Pancreas (tissue), 10 donors: ENCODE measurements around the gene ZNF451. TPM values are rescaled to one million over a fixed set of nuclear protein-coding genes. Genes with fewer than 3 reads are reported as not detected.

Experiments used
- ATAC-seq, 4 donors: fragments of 200-7000 bp; cut with Tn5 transposase; one replicate each; pipeline versions ENCODE4 v1.8.0 to v1.9.1; 2020; ENCODE audit warnings: mild to moderate bottlenecking in 4 of 4, moderate library complexity in 4 of 4
- DNase-seq, 6 donors: peaks; one replicate each; pipeline ENCODE4 v3.0.0-alpha.2; 2020
- FAIRE-seq: peaks from 2 replicates; lab custom pipeline; 2012; peaks lifted over from hg19 to GRCh38; lab: Jason Lieb, UNC
- H3K27ac ChIP-seq, 4 donors: fragments of 200-600 bp; sonication (generic); 1 replicate in 3 of 4; 2 replicates in 1 of 4; pipeline versions ENCODE4 v1.5.0 to v1.8.0; 2020
- H3K27me3 ChIP-seq, 4 donors: fragments of 200-600 bp; one replicate each; pipeline ENCODE4 v1.8.0; 2021
- H3K36me3 ChIP-seq, 3 donors: fragments of 200-600 bp; sonication (generic) in 1 of 3; one replicate each; pipeline versions ENCODE4 v1.5.0 to v1.8.0; 2020 to 2021
- H3K4me1 ChIP-seq, 3 donors: fragments of 200-600 bp; one replicate each; pipeline ENCODE4 v1.8.0; 2021
- H3K4me3 ChIP-seq, 4 donors: fragments of 200-600 bp; sonication (generic) in 2 of 4; one replicate each; pipeline versions ENCODE4 v1.5.0 to v1.8.0; 2020 to 2021
- H3K9me3 ChIP-seq, 4 donors: fragments of 200-600 bp; one replicate each; pipeline ENCODE4 v1.8.0; 2021
- WGBS, 2 donors: extraction: QIAGEN DNeasy Blood & Tissue Kit; methylation state at CpG; one replicate each; pipeline ENCODE4 v1.1.7; 2013; 5-methylcytosine and 5-hydroxymethylcytosine counted together
- intact Hi-C, 3 donors: fragments of 100-400 bp; cut with DNase I; formaldehyde crosslinking; loops; one replicate each; pipeline versions ENCODE4 v1.11.1 to v1.14.2; 2022
- polyA plus RNA-seq, 2 donors: library from polyadenylated mRNA; stranded (reverse); fragments of 200-250 nt; gene quantifications; one replicate each; pipeline ENCODE4 v1.2.3, GENCODE V29; 2013
- total RNA-seq, 6 donors: library from RNA; stranded (reverse); fragmentation: NEBNext Ultra II Directional in 4 of 6; extraction: Animal tissue kit (Norgen Biotek cat#: 25700) in 4 of 6; gene quantifications; one replicate each; pipeline versions ENCODE4 v1.2.1 to v1.2.4, GENCODE V29; 2021 to 2023
- TF ChIP-seq, protein P1 (sequence below), 4 donors: fragments of 200-600 bp; sonication (generic) in 3 of 4; IDR thresholded peaks; one replicate each; pipeline versions ENCODE4 v1.5.0 to v1.8.0; 2021; ENCODE audit warnings: antibody characterized with exemption in 4 of 4
- donor health status: healthy with polysubstance abuse.
- donor health status: DM: no; HTN: no; CAD: no; lungs with moderate emphysema.
- donor health status: DM: no; HTN: no; CAD: no.
- donor health status: control.
- donor health status: control.
- donor health status: Bipolar disorder and iron deficiency.
- donor health status: DM: yes; HTN: yes; CAD: no.
- donor health status: DM: no; HTN: no; CAD: no.
- donor health status: DM: no; HTN: no; CAD: no.
- donor health status: DM: yes; HTN: yes; CAD: no.

Gene ZNF451
- total and polyA plus RNA-seq, 8 donors, result 9.4 to 26.7 (median 18.3) TPM

DNA sequence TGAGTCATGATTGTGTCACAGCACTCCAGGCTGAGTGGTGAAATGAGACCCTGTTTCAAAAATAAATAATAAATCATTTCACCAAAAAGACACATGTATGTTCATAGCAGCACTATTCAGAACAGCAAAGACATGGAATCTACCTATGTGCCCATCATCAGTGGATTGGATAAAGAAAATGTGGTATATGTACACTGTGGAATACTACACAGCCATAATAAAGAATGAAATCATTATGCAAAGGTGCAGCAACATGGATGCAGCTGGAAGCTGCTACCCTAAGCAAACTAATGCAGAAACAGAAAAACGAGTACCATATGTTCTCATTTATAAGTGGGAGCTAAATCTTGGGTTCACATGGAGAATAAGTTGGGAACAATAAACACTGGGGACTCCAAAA, 33.1 kb downstream of the ZNF451 start:
- ATAC-seq (no peak), FAIRE-seq (no peak), DNase-seq (no peak)
- no peaks in the 10 kb centered on the region for H3K9me3 ChIP-seq
- H3K4me3 ChIP-seq, result no peak overlapping the region
- 96 to 98% methylated on average over 1 of the region's 1 CpG for WGBS, 2 donors
- intact Hi-C loops, result no loop called here
- no peaks in the 10 kb centered on the region for H3K36me3 ChIP-seq
- no peaks in the 10 kb centered on the region for H3K27me3 ChIP-seq
- TF ChIP-seq, protein P1, sequence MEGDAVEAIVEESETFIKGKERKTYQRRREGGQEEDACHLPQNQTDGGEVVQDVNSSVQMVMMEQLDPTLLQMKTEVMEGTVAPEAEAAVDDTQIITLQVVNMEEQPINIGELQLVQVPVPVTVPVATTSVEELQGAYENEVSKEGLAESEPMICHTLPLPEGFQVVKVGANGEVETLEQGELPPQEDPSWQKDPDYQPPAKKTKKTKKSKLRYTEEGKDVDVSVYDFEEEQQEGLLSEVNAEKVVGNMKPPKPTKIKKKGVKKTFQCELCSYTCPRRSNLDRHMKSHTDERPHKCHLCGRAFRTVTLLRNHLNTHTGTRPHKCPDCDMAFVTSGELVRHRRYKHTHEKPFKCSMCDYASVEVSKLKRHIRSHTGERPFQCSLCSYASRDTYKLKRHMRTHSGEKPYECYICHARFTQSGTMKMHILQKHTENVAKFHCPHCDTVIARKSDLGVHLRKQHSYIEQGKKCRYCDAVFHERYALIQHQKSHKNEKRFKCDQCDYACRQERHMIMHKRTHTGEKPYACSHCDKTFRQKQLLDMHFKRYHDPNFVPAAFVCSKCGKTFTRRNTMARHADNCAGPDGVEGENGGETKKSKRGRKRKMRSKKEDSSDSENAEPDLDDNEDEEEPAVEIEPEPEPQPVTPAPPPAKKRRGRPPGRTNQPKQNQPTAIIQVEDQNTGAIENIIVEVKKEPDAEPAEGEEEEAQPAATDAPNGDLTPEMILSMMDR (IDR thresholded peaks at IDR 0.05), result no peak
- no peak overlapping the region for H3K27ac ChIP-seq
- no peaks in the 10 kb centered on the region for H3K4me1 ChIP-seq

GRCh38 chr6:57127763-57128162, 37.8 kb downstream of the ZNF451 start:
- FAIRE-seq (no peak), ATAC-seq (no peak), DNase-seq (no peak)
- H3K27ac ChIP-seq, result no peak overlapping the region
- no peaks in the 10 kb centered on the region for H3K9me3 ChIP-seq
- intact Hi-C loops, result no loop called here
- H3K36me3 ChIP-seq, result peaks cover 0 to 4% (median 0%) of the 10 kb centered on the region in 3 donors
- TF ChIP-seq, protein P1 (IDR thresholded peaks at IDR 0.05), result no peak
- H3K4me1 ChIP-seq, result no peaks in the 10 kb centered on the region
- H3K4me3 ChIP-seq, result no peak overlapping the region
- H3K27me3 ChIP-seq, result no peaks in the 10 kb centered on the region

DNA sequence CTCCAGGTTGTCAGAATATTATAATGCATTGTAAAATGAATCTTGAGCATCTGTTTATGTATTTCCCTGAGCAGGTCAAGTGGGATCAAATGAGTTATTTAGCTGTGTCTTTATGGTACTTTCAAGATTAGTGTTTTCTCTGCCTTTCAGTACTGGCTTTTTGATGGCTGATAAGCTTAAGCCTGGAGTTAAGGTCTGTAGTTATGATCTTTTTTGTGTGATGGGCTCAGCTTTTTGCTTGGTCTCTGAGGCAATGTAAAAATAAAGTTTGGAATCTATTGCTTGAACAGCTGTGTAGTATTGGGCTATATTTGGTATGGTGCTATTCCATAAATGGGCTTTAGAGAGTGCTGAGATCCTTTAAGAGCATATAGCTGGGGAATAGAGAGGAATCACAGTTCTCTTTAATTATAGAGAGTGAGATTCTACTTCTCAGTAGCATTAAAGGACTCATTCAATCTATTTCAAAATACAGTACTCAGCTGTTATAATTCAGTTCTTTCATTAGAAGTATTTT, 40.7 kb downstream of the ZNF451 start:
- Histone ChIP-seq H3K27me3 (no peaks in the 10 kb centered on the region), H3K27ac (no peak overlapping the region), H3K9me3 (no peaks in the 10 kb centered on the region), H3K4me1 (no peaks in the 10 kb centered on the region), H3K36me3 (peaks cover 0 to 8% (median 0%) of the 10 kb centered on the region in 3 donors), H3K4me3 (no peak overlapping the region)
- FAIRE-seq (no peak), DNase-seq (no peak), ATAC-seq (no peak)
- intact Hi-C loops, result no loop called here
- TF ChIP-seq, protein P1 (IDR thresholded peaks at IDR 0.05), result no peak

DNA sequence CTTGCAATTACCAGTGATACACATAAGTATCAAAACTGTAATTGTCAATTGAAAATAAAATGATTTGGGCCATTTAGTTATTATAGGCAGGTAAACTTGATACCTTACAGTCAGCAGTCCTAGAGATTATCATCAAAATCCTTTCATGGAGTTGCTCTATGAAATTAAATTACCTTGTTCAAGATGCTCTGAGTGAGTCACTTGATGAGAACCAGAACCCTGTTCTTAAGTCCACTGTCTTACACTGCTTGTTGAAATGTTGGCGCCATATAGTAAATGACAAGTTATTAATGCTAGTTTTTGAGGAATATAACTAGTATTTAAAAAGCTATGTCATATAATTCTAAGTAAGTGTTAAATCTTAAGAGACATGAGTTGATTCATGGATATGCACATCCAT, 45.0 kb downstream of the ZNF451 start:
- FAIRE-seq (no peak), DNase-seq (no peak), ATAC-seq (no peak)
- intact Hi-C loops, result no loop called here
- WGBS, 2 donors, result 100% methylated on average over 1 of the region's 1 CpG
- Histone ChIP-seq H3K27ac (no peak overlapping the region), H3K9me3 (no peaks in the 10 kb centered on the region), H3K4me3 (no peak overlapping the region), H3K4me1 (no peaks in the 10 kb centered on the region), H3K27me3 (no peaks in the 10 kb centered on the region), H3K36me3 (peaks cover 0 to 8% (median 0%) of the 10 kb centered on the region in 3 donors)
- TF ChIP-seq, protein P1 (IDR thresholded peaks at IDR 0.05), result no peak

- FAIRE-seq (no peak), ATAC-seq (no peak), DNase-seq (no peak)
- Histone ChIP-seq H3K36me3 (peaks cover 0 to 8% (median 0%) of the 10 kb centered on the region in 3 donors), H3K4me1 (no peaks in the 10 kb centered on the region), H3K27me3 (no peaks in the 10 kb centered on the region), H3K4me3 (no peak overlapping the region), H3K9me3 (no peaks in the 10 kb centered on the region), H3K27ac (no peak overlapping the region)
- intact Hi-C loops, result no loop called here
- WGBS, 2 donors, result 93 to 97% methylated on average over 1 of the region's 1 CpG
- TF ChIP-seq, protein P1 (IDR thresholded peaks at IDR 0.05), result no peak
These were observed 45.9 kb downstream of the ZNF451 start for GRCh38 chr6:57135885-57136284.
